GM21526 (cell line): ENCODE results near the gene SEC14L5.
"Not testable (repeated sequence)": the region's sequence is repeated elsewhere in the genome, so short reads cannot be mapped to it uniquely, and the experiment has no call there.

Experiments
- ATAC-seq: cut with Tn5 transposase; IDR thresholded peaks from one replicate; pipeline ENCODE4 v1.9.1; 2021; ENCODE audit warnings: moderate library complexity; ENCODE audit not compliant: unreplicated experiment, low FRiP score

SEC14L5 gene

GRCh38 chr16:4948903-4949766 is 9.0 kb upstream of the SEC14L5 start:
- ATAC-seq: no peak

GRCh38 chr16:4949986-4950385 is 8.1 kb upstream of the SEC14L5 start:
- ATAC-seq: no peak

- ATAC-seq: not testable (repeated sequence)
Measured at GRCh38 chr16:4951583-4951982, 6.5 kb upstream of the SEC14L5 start.

- no peak for ATAC-seq
Measured at GRCh38 chr16:4954714-4955113, 3.4 kb upstream of the SEC14L5 start.

- no peak for ATAC-seq
Measured at GRCh38 chr16:4957420-4957719, 760 bp upstream of the SEC14L5 start.

- ATAC-seq: peak; percentile 10
Measured at GRCh38 chr16:4958510-4959438, 644 bp downstream of the SEC14L5 start.

- no peak for ATAC-seq
Measured at GRCh38 chr16:4960579-4960978, 2.4 kb downstream of the SEC14L5 start.

- ATAC-seq: no peak
Measured at GRCh38 chr16:4962716-4963115, 4.6 kb downstream of the SEC14L5 start.

- ATAC-seq: not testable (repeated sequence)
Measured at GRCh38 chr16:4963527-4963926, 5.4 kb downstream of the SEC14L5 start.

- ATAC-seq: no peak
Measured at GRCh38 chr16:4966736-4967453, 8.8 kb downstream of the SEC14L5 start.

GRCh38 chr16:4968278-4968677 is 10.1 kb downstream of the SEC14L5 start:
- ATAC-seq: not testable (repeated sequence)

- ATAC-seq: no peak
Measured at GRCh38 chr16:4968879-4969483, 10.9 kb downstream of the SEC14L5 start.

GRCh38 chr16:4970010-4970409 is 11.9 kb downstream of the SEC14L5 start:
- ATAC-seq: no peak

GRCh38 chr16:4972938-4973587 is 14.9 kb downstream of the SEC14L5 start:
- ATAC-seq: no peak

- ATAC-seq: peak; percentile 93
Measured at GRCh38 chr16:4976079-4976478, 17.9 kb downstream of the SEC14L5 start.

- ATAC-seq: no peak
Measured at GRCh38 chr16:4976611-4977145, 18.5 kb downstream of the SEC14L5 start.

GRCh38 chr16:4979164-4979563 is 21.0 kb downstream of the SEC14L5 start:
- no peak for ATAC-seq

- ATAC-seq: no peak
Measured at GRCh38 chr16:4979736-4980660, 21.9 kb downstream of the SEC14L5 start.

- ATAC-seq: no peak
Measured at GRCh38 chr16:4980691-4981090, 22.6 kb downstream of the SEC14L5 start.
